ENCODE measurements around the gene LRMDA. TPM values are rescaled to one million over a fixed set of nuclear protein-coding genes. Genes with fewer than 3 reads are reported as not detected.

Gene LRMDA
- total and polyA plus RNA-seq, 2 of the 13 experiments (the other 11 are each of a cell fraction or from before 2014, with no cell fraction given): 13.4 to 22.0 TPM

GRCh38 chr10:75495434-75496190, 64.2 kb downstream of the LRMDA start:
- no peak overlapping the region for H3K9ac ChIP-seq (ENCODE audit: insufficient read depth, low read depth, low read length)
- WGBS (ENCODE audit: low lambda C conversion rate): 4% methylated on average over 4 of the region's 4 CpGs
- in situ Hi-C loops (cut with HindIII; ENCODE audit: extremely low pct_ligation_motif_present, low pct_unique_long_range_greater_than_20kb) (loop anchor here (5.0 kb wide), 1 partner anchor 63 kb away; the partner anchor contains the start of gene LRMDA), intact Hi-C loops (cut with micrococcal nuclease; ENCODE audit: unreplicated experiment) (loop anchor here (5.0 kb wide), 2 partner anchors 63 to 93 kb away; partner anchors contain the start of genes LRMDA and ZNF503)
- H2AFZ ChIP-seq (ENCODE audit: low read length): no peak overlapping the region
- peak overlapping the region; percentile 45 for H3K4me2 ChIP-seq (ENCODE audit: low read depth, low read length)
- H3K79me2 ChIP-seq (ENCODE audit: insufficient read depth, low read length): no peaks in the 10 kb centered on the region
- peak; percentile 89 for ATAC-seq
- no TSS peak for BruUV-seq (replicated peaks)
- ChIA-PET CTCF (ENCODE audit: low intra/inter-chr PET ratio, low total read pairs) (no interaction called here), POLR2A (interaction anchor here (1.2 kb wide), 2 partner anchors 62 to 94 kb away, joined by 4 read pairs; partner anchors contain the start of gene ZNF503)
- H4K20me1 ChIP-seq (ENCODE audit: insufficient read depth, low read length): no peaks in the 10 kb centered on the region
- FAIRE-seq: peak; percentile 97
- H3K4me1 ChIP-seq (ENCODE audit: insufficient read depth, low read length): peaks cover 36% of the 10 kb centered on the region
- no peaks in the 10 kb centered on the region for H3K36me3 ChIP-seq (replicated peaks in 1 of 2; ENCODE audit: control insufficient read depth in 1 of 2, insufficient read depth in 2 of 2, low read length in 2 of 2)
- DNase-seq (ENCODE audit: low spot score): peak; percentile 84
- no peaks in the 10 kb centered on the region for H3K9me3 ChIP-seq (ENCODE audit: low read length)
- no peaks in the 10 kb centered on the region for H3K27me3 ChIP-seq (ENCODE audit: control insufficient read depth in 1 of 2, insufficient read depth in 2 of 2, low read length in 2 of 2)
- H3K4me3 ChIP-seq (replicated peaks in 1 of 3; ENCODE audit: insufficient read depth in 1 of 3, low read depth in 2 of 3, low read length in 3 of 3): peak overlapping the region in 2 of 3 experiments; percentile 7 to 18; a peak in 2 of 6 replicates
- H3K27ac ChIP-seq (ENCODE audit: extremely low read length, insufficient read depth, low read length): peak overlapping the region; percentile 53
- TF ChIP-seq YEATS2 (CRISPR knock-in tag; IDR thresholded peaks at IDR 0.05; ENCODE audit: borderline replicate concordance) (no peak), NR2F1 (CRISPR knock-in tag; IDR thresholded peaks at IDR 0.05) (no peak), MXD4 (CRISPR knock-in tag; IDR thresholded peaks at IDR 0.05) (no peak), ZMYM4 (CRISPR knock-in tag; IDR thresholded peaks at IDR 0.05) (peak; percentile 56), BORCS8-MEF2B (CRISPR knock-in tag; IDR thresholded peaks at IDR 0.05) (0 out of 2 replicates have a peak, but pooled peaks have one; percentile 43), ZBTB3 (CRISPR knock-in tag; IDR thresholded peaks at IDR 0.05; ENCODE audit: borderline replicate concordance, low read depth) (0 out of 2 replicates have a peak, but pooled peaks have one; percentile 53), HNF4G (IDR thresholded peaks at IDR 0.05; ENCODE audit: borderline replicate concordance, low read depth, low read length) (peak; percentile 76), HNF4G (CRISPR knock-in tag; IDR thresholded peaks at IDR 0.05; ENCODE audit: borderline replicate concordance, low read depth) (no peak), TP53 (CRISPR knock-in tag; conservative IDR thresholded peaks at IDR 0.05) (no peak), SMC3 (IDR thresholded peaks at IDR 0.05; ENCODE audit: low read length) (no peak), ZNF510 (CRISPR knock-in tag; IDR thresholded peaks at IDR 0.05; ENCODE audit: low read depth) (no peak), CEBPB (IDR thresholded peaks at IDR 0.05; ENCODE audit: borderline replicate concordance, low read depth, low read length) (no peak), CERS6 (CRISPR knock-in tag; IDR thresholded peaks at IDR 0.05) (no peak), HDAC1 (CRISPR knock-in tag; IDR thresholded peaks at IDR 0.05) (no peak), RBAK (CRISPR knock-in tag; IDR thresholded peaks at IDR 0.05) (no peak), NR2F2 (IDR thresholded peaks at IDR 0.05; ENCODE audit: borderline replicate concordance, low read depth) (0 out of 2 replicates have a peak, but pooled peaks have one; percentile 17), ZBTB7A (CRISPR knock-in tag; IDR thresholded peaks at IDR 0.05) (no peak), AKAP8 (CRISPR knock-in tag; IDR thresholded peaks at IDR 0.05) (no peak), SETDB1 (CRISPR knock-in tag; IDR thresholded peaks at IDR 0.05; ENCODE audit: borderline replicate concordance) (no peak), RARA (CRISPR knock-in tag; IDR thresholded peaks at IDR 0.05) (peak; percentile 80)
- TF ChIP-seq, protein P1, sequence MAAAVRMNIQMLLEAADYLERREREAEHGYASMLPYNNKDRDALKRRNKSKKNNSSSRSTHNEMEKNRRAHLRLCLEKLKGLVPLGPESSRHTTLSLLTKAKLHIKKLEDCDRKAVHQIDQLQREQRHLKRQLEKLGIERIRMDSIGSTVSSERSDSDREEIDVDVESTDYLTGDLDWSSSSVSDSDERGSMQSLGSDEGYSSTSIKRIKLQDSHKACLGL (CRISPR knock-in tag; IDR thresholded peaks at IDR 0.05): no peak
- TF ChIP-seq, protein P2, sequence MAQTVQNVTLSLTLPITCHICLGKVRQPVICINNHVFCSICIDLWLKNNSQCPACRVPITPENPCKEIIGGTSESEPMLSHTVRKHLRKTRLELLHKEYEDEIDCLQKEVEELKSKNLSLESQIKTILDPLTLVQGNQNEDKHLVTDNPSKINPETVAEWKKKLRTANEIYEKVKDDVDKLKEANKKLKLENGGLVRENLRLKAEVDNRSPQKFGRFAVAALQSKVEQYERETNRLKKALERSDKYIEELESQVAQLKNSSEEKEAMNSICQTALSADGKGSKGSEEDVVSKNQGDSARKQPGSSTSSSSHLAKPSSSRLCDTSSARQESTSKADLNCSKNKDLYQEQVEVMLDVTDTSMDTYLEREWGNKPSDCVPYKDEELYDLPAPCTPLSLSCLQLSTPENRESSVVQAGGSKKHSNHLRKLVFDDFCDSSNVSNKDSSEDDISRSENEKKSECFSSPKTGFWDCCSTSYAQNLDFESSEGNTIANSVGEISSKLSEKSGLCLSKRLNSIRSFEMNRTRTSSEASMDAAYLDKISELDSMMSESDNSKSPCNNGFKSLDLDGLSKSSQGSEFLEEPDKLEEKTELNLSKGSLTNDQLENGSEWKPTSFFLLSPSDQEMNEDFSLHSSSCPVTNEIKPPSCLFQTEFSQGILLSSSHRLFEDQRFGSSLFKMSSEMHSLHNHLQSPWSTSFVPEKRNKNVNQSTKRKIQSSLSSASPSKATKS (CRISPR knock-in tag; IDR thresholded peaks at IDR 0.05): no peak

All from HepG2 (cell line).